ENCODE measurements around the gene NETO1. TPM values are rescaled to one million over a fixed set of nuclear protein-coding genes. Genes with fewer than 3 reads are reported as not detected.

NETO1 gene, protein sequence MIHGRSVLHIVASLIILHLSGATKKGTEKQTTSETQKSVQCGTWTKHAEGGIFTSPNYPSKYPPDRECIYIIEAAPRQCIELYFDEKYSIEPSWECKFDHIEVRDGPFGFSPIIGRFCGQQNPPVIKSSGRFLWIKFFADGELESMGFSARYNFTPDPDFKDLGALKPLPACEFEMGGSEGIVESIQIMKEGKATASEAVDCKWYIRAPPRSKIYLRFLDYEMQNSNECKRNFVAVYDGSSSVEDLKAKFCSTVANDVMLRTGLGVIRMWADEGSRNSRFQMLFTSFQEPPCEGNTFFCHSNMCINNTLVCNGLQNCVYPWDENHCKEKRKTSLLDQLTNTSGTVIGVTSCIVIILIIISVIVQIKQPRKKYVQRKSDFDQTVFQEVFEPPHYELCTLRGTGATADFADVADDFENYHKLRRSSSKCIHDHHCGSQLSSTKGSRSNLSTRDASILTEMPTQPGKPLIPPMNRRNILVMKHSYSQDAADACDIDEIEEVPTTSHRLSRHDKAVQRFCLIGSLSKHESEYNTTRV
- total RNA-seq (2022; extraction: Qiagen RNA extraction; ENCODE audit: low read depth): not detected in 5 replicates

DNA sequence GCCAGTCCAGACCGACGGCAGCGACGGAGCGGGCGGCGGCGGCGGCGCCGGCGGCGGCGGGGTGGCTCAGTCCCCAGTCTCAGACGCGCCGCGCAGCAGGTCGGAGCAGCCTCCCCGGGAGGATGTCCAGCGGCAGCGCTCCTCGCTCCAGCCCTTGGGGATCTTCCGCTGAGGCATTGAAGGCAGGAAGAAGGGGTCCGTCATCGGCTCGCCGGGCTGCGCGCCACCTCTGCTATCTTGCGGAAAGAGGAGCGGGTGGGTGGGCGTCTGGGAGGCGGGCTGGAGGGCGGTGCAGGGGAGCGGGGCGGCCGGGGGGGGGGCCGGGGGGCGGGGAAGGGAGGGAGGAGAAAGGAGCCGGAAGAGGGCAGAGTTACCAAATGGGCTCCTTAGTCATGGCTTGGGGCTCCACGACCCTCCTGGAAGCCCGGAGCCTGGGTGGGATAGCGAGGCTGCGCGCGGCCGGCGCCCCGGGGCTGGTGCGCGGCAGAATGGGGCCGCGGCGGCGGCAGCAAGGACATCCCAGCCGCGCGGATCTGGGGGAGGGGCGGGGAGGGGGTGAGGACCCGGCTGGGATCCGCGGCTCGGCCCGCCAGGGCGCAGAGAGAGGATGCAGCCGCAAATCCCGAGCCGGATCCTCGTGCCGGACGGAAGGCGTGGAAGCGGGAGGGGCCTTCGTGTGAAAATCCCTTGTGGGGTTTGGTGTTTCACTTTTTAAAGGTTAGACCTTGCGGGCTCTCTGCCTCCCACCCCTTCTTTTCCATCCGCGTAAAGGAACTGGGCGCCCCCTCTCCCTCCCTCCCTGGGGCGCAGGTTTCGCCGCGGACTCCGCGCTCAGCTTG lies at the start of gene NETO1:
Gene NETO1 (minus strand): TSS at position 242 of the 839 bp plus-strand sequence. CDS start 696 bp downstream, outside the sequence.

